ENCODE data around the gene ALLC.

DNA sequence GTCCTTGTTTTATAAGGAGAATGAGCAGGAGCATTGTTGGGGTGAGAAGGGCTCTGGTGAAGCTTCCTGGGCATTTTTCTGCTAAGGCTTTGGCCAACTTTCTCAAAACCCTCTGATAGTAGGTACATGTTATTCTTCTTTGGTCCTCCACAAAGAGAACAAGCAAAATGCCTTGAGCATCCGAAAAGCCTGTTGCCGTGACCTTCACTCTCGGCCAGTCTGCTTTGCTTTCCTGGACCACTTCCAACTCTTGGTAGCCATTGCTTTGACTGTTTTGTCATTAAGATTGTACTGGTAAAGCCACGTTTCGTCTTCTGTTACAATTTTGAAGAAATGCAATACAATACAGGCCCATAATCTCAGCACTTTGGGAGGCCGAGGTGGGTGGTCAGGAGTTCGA lies 27.4 kb upstream of the ALLC start:
- TF ChIP-seq, protein P1, sequence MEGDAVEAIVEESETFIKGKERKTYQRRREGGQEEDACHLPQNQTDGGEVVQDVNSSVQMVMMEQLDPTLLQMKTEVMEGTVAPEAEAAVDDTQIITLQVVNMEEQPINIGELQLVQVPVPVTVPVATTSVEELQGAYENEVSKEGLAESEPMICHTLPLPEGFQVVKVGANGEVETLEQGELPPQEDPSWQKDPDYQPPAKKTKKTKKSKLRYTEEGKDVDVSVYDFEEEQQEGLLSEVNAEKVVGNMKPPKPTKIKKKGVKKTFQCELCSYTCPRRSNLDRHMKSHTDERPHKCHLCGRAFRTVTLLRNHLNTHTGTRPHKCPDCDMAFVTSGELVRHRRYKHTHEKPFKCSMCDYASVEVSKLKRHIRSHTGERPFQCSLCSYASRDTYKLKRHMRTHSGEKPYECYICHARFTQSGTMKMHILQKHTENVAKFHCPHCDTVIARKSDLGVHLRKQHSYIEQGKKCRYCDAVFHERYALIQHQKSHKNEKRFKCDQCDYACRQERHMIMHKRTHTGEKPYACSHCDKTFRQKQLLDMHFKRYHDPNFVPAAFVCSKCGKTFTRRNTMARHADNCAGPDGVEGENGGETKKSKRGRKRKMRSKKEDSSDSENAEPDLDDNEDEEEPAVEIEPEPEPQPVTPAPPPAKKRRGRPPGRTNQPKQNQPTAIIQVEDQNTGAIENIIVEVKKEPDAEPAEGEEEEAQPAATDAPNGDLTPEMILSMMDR (conservative IDR thresholded peaks at IDR 0.05; ENCODE audit: low read depth, low read length): no peak
- TF ChIP-seq EZH2phosphoT487 (IDR thresholded peaks at IDR 0.05; ENCODE audit: borderline replicate concordance, low read length): no peak
- no peak for TF ChIP-seq EZH2 (IDR thresholded peaks at IDR 0.05; ENCODE audit: low read length, unreplicated experiment)

Measured in PC-3 (cell line).